Amniotic stem cell (primary cell): ENCODE data around the gene CADPS2.

Experiments
- DNase-seq: peaks from one replicate; lab custom pipeline; 2025; lab: John Stamatoyannopoulos, UW

CADPS2 gene

DNA sequence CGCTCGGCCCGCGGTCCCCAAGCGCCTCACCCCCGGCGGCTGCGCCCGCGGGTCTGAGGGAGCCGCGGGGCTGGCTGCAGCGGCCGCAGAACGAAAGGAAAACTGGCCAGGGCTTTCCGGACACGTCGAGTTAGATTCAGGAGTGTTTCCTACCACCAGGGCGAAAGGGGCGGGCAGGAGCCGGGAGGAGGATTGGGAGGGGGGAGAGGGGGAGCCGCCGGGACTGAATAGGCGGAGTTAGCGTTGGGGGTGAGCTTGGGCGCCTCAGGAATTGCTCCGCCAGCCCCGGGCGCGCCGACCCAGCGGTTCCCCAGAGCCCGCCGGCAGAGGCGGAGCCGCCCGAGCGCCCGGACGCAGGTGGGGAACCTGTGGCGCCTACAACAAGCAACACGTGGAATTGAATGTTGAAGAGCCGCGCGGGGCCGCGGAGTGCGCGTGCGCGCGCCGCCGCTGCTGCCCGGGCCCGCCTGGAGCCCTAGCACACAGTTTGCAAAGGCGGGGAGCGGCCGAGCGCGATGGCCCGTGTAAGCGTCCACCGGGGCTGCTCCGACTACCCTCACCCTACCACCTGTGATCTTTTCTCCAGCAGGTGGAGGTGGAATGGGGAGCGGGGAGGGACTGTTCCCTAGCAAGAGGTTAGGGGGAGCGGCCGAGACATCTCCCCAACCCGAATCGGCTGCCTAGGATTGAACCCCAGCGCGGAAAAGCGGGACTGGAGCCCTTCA lies at the start of gene CADPS2:
Gene CADPS2, minus strand, starts transcription at position 104 of the 725 bp plus-strand sequence. CDS start 123 bp downstream, outside the sequence.
- DNase-seq, result peak; percentile 84

DNA sequence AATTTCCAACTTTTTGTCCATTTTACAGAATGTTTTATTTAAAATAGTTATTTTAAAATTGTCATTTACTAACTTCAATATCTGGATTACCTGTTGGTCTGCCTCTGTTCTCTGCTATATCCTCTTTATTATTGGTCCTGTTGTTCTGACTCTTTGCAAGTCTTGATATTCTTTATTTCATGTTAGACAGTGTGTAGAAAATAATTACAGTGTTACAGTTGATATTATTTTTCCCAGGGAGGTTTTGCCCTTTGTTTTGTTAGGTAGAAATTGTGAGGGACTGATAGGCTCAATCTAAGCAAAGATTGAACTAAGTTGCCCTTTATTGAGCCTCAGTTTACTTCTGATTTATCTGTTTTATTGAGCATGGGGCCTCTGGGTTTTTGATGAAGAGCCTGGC lies 49.4 kb upstream of the CADPS2 start:
- DNase-seq, result no peak

DNA sequence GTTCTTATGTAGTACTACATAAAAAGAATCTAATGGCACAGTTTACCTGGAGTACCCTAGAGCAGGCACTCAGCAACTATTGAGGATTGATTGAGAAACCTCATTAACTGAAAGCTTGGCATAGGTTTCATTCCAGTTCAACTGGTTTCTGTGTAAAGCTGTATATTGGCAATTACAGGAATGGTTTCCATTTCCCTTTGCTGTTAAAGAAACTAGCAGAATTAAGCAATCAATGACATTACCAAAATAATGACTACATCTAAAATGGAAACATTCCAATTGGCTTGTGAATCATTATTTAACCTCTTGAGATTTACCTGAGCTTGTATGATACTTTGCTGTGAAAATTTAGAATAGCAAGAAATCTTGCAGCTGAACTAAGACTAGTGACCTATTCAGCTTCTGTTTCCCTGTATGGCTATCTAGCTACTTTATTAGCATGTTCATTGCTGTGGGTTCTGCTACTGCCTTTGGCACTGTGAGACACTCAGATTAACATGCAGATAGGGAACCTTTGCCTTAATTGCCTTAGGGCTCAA lies 33.5 kb upstream of the CADPS2 start:
- DNase-seq, result no peak

DNA sequence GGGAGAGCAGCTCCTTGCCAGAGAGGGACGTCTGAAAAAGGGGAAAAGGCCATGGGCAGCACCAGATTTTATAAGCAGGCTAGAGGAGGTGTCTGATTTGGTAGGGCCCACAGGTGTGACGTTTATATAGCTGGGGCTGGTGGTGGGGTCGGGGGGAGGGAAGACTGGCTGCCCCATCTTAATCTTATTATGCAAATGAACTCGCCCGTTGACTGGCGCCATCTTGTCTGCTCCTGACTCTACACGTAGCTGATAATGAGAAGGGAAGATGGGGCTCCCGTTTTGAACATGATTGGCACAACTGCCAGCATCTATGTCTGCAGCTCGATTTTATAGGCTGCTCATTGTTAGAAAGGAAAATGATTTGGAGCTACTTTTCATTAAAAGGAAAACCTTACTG lies 28.6 kb upstream of the CADPS2 start:
- DNase-seq, result no peak

DNA sequence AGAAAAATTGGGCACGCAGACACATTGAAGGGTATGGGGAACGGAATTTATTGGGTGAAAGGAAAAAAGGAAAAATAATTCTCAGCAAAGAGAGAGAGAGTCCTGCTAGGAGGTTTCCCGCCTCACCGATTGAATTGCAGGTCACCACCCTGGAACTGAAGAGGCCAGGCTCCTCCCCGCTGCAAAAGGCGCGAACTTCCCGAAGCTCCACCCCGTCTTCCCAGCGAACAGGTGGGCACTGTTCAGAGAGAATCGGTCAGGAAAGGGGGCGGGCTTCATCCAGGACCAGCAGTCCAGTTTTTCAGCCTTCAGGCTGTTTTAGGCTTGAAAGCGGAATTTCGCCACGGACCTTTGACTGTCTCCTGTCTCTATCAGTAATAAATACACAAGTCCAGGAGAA lies 27.3 kb upstream of the CADPS2 start:
- DNase-seq, result no peak

DNA sequence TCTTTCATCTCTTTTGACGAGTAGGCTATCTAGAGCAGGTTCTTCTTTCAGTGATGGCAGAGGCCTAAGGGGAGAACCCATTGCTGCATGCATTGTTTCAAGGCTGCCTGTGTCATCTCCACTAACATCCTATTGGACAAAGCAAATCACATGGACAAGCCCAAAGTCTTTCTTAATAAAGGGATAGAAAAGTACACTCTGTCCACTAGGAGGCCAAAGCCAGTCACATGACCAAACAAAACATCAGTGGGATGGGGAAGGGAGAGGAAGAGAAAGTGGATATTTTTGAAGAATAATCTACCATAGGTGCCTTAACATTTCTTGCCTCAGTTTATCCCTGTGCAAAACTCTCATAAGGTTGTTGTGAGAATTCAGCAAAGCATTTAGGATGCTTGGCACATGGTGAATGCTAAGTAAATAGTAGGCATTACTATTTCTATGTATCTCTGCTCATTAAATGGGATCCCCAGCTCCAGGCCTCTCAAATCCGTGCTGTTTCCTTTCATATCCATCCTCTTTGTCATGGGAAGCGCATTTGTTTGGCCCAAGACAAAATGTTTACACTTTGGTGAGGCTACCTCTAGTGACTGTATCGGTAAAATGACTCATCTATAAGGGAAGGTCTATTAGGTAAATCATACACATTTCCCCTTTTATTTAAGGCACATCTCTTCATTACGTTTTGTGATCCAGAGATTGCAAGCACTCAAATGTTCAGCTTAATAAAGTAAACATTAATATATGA lies 16.7 kb upstream of the CADPS2 start:
- no peak for DNase-seq

DNA sequence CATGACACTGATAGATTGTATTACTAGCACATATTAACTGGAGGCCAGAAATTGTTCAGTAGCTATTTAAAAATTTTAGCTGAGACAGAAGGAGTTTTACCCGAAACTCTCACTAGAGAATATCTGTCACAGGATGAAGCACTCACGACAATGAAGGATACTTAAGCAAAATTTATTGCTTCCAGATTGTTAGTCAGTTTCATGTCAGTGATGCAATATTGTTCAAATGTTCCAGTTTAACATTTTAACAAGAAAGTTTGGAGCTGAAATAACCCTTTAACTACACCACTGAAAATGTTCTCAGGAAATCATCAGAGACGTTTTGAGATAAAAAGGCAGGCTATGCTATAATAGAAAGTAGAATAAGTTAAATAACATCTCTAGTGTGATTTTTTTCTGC lies 15.0 kb upstream of the CADPS2 start:
- no peak for DNase-seq

DNA sequence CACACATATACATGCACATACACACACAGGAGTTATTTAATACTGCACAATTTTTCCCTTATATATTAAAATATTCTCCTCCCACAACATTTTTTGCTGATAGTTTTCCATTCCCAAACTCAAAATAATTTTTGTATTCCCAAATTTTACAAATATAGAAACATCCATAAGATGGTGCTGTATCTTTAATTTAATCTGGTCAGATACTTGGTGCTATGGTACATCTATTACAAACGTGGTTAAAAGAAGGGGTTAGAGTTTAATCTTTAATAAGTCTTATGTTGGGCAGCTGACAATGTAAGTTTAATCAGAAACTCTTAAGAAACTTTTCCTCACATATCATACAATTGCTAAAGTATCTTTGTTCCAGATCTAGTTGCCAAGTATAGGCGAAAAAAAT lies 10.2 kb upstream of the CADPS2 start:
- DNase-seq, result no peak

DNA sequence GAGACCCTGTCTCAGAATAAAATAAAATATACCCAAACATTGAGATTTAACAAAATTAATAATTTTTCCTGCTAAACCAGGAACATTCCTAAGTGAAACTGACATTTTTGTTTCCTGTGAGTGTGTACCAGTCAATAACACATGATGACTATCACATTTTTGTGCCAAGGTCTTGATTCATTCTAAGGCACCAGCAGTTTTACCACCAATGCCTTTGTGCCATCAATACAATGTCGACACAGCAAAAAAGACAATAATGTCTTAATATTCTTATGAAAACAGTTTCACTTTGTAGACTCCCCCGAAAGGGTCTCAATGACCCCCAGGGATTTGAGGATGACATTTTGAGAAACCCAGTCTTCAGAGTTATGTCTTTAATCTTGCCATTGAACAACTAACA lies 7.2 kb upstream of the CADPS2 start:
- no peak for DNase-seq

DNA sequence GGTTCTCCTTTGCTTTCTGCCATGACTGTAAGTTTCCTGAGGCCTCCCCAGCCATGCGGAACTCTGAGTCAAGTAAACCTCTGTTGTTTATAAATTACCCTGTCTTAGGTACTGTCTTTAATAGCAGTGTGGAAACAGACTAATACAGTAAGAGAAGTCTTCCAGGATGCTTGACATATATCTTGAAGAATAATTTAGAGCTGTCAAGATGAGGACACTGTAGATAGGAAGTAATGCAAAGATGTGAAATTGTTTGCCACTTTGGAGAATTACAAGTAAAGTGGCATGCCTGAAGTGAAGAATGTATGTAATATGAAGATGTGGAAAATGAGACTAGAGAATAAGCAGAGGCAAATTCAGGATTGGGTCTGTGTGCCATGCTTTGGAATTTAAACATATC lies 2.9 kb upstream of the CADPS2 start:
- no peak for DNase-seq

DNA sequence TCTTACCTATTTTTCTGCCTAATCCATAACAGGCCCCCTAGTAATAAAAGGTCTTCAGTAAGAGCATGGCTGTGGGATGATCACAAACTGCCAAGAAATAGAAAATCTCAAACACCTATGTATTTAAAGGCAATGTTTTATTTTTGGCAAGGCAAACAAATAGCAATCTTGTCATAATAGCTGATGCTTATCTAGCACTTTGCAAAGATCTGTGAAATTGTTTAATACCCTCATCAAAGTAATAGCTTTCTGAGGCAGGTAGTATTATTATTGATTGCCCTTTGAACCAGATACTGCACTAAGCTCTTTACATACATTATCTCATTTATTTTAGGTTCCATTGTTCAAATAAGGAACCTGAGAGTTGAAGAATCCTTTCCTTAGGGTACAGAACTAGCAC lies 1.6 kb upstream of the CADPS2 start:
- no peak for DNase-seq

DNA sequence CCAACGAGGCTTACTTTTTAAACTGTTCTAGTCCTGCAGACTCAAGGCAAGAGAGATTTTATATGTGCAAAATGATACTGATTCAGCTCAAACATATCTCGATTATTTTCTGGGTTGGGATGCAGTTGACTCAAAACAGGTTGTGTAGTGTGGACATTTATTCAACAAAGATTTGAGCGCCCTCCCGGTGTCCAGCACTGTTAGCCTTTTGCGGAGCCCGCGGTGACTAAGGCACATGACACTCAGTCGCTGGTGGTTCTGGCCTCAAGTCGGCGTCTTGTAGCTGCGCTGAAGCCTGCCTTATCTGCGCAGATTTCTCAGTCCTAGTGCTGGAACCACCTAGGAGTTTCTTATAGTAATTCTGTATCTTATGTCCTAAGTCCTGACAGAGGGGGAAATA lies 938 bp upstream of the CADPS2 start:
- DNase-seq, result peak; percentile 73

DNA sequence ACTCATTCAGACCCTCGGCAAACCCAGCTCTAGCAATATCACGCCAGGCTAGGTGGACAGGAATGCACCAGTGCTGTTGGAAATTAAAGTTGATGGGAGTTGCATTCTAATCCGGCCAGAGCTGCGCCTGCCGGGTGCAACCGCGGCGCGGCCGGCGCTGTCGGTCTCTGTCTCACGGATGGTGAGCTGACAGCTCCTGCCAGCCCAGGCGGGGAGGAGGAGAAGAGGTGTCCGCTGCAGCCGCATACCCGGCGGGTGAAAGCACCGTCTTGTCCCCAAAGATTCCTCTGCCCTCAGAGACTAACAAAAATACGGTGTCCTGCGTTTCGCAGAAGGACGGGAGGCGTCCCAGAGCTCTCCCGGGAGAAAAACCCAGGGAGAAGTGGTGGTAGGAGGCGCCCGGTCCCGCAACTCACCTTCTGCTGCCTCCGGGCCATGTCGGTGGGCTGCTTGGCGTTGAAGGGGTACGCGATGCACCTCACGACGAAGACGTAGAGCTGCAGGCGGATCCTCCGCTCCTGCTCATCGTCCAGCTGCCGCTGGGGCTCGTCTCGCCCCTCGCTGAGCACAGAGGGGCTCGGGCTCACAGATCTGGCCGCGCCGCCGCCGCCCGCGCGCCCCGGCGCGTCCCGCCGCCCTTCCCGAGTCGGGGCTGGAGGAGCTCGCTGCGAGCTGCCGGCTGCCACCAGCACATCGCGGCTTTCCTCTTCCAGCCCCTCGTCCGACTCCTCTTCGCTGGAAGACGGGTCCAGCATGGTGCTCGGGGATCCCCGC lies 490 bp downstream of the CADPS2 start:
- peak; percentile 33 for DNase-seq

DNA sequence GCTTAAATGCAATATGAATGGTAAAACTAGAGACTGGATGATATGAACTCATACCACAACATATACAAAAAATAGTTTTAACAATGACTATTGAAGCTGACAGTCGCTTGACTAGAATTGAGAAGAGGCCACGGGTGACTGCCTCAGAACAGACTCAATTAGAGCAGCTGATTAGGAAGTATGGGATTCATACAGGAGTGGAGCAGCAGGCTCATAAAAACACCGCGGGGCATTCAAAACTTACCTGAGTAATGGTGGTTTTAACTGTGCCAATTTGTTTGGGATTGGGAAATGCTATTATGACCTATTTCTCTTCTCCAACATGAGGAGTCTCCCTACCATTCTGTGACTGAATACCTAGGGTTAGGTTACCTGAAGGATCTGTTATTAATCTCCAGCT lies 2.1 kb downstream of the CADPS2 start:
- DNase-seq, result no peak

DNA sequence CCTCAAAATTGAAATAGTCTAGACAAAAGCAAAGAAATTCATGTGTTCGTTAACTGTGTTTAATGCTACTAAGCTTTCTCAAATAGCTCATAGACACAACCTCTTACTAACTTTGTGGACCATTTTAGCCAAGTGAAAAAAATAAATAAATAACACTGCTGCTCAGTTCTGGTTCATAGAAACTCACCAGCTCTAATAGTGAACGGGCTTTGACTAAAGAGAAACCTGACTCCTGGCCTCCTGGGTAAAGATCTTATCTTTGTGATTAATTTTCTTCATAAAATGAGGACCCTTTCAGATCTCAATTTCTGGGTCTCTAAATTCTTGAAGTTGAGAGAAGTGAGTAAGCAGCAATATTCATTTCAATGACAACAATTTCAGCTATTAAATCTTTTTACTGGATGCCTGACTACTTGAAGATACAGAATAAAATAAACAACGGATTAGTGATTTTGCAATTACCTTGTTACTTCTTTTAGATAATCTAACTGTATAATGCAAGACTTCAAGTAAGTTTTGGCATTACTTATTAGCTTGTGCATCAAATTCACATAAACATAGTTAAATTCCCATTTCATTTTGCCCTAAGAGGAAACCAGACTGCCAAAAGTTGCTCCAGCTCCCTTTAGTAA lies 3.1 kb downstream of the CADPS2 start:
- DNase-seq, result no peak

DNA sequence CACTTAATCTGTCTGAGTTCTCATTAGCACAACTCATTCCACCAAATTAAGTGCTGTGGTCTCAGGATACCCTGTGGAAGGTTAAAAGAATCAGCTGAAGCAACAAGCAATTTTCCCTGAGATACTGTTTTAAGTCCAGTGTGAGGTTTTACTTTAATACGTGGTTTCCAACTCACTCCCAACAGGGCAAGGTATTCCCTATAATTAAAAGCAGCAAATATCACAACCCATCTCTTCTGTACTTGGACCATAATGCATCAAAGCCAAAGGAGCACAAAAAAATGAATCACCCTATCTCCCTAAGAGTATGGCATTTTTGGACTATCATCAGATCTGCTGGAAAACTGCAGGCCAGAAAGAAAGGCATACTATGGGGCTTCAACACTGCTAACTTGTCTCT lies 4.9 kb downstream of the CADPS2 start:
- DNase-seq, result no peak

DNA sequence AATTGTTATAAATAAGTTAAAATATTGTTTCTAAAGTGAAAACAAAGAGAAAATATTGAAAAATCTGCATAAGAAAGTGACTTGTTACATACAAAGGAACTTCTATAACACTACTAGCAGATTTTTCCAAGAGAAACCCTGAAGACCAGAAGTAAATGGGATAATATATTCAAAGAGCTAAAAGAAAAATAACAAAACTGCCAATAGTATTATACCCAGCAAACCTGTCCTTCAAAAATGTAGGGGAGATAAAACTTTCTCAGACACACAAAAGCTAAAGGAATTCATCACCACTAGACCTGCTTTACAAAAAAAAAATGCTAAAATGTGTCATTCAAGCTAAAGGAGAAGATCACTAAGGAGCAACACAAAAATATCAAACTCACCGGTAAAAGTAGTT lies 17.0 kb downstream of the CADPS2 start:
- DNase-seq, result no peak

DNA sequence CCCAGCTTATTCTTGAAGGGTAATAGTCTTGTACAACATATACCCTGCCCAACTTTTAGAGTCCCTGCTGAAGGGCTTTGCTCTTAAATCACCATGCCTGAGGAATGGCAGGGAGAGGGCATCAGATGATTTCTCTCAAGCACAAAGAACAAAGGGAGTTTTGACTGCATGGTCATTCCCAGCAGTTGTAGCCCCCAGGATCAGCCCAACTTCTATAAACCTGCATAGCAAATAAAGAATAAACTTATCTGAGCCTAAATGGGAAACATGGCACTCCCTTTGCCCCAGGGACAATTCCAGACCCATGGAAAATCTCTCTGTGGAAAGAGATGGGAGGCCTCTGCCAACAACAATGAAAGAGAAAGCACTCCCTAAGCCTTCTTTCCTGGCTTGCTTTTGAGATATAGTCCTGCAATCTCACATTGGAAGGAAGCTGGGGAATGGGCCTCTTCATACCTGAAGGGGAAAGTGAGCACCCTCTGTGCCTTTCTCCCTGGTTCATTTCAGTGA lies 18.7 kb downstream of the CADPS2 start:
- no peak for DNase-seq

DNA sequence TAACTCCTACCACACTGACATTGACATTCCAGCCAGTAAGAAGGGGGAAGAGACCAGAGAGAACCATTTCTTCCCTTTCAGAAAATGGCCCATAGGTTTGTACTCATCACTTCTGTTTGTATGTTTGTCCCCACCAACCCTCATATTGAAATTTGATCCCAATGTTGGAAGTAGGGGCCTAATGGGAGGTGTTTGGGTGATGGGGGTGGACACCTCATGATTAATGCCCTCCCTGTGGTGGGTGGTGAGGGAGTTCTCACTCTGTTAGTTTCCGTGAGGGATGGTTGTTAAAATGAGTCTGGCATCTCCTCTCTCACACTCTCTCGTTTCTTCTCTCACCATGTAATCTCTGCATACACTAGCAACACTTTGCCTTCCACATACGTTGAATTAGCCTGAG lies 21.4 kb downstream of the CADPS2 start:
- no peak for DNase-seq

DNA sequence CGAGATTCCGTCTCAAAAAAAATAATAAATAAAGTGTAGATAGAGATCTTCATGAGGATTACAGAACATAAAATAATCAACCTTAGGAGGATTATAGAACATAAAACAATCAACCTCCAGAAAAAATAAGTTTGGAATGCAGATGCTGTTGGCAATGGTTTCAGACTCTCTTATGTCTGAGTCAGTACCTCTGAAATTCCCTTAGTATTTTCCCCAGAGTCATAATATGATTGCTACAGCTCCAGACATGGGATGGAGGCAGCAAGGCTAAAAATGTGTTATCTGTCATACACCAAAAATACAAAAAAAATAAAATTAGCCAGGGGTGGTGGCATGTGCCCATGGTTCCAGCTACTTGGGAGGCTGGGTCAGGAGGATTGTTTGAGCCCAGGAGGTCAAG lies 22.2 kb downstream of the CADPS2 start:
- DNase-seq, result no peak

DNA sequence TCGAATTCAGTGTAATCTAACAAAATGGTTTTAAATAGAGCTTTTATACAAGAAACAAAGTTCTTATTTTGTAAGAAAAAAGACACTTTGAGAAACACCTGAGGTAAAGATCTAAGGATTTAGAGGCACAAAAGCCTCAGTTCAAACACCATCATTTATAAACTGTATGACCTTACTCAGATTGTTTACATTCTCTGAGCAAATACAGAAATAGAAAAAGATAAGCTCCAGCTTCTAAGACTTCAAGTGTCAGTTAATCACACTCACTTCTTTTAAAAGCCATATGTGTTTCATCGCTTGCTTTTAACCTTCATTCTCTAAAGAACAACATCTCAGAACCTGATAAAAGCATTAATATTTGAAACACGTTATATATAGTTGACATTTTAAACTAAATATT lies 27.9 kb downstream of the CADPS2 start:
- DNase-seq, result no peak

DNA sequence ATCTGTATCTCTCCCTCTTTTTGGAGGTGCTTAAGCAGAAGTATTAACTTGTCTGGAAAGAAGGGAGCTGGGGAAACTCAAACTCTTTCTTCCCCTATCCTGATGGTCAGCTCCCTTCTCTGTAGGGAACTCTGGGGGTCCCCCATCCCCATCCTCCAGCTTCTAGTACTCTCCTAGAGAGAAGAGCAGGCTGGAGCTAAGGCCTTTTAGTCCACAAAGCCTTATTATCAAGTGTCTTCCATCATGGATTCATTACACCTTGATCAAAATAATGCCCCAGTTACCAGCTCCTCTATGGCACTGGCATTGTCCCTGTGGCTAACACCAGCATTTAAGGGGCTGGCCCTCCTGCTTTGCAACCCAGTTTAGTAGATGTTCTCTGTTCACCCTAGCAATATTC lies 35.7 kb downstream of the CADPS2 start:
- DNase-seq, result no peak
